ENCODE results near the gene SPAG6.
"Not testable (repeated sequence)": the region's sequence is repeated elsewhere in the genome, so short reads cannot be mapped to it uniquely, and the experiment has no call there.

The SPAG6 gene

DNA sequence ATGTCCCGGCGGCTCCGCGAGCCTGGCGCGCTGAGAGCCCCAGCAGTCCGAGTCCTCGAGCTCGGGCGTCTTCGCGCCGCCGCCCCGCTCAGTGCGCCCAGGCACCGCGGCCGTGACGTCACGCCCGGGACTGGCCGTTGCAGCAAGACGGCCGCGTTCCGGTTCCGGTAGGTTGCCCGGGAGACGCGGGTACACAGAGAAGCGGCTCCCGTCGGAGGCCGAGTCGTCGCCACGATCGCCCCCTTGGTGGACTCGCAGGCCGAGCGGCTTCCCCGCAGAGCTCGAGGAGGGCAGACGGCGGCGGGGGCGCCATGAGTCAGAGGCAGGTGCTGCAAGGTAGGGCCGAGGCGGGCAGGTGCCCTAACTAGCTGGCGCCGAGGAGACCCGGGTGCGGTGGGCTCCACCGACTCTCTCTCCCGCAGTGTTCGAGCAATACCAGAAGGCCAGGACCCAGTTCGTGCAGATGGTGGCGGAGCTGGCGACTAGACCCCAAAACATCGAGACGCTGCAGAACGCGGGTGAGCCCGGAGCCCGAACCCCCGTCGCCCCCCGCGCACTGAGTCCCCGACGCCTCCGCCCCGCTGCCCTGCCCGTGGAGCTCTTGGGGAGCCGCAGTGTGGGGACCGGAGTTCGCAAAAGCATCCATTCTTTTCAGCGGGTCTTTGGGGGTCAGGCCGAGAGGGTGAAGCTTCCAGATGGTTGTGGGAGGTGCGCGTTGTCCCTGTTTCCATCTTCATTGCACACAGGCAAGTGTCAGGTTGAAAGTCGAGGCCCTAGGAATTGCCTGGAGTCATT is at the start of gene SPAG6:
TSS of gene SPAG6 (plus strand) at position 196 of the 795 bp plus-strand sequence. CDS start at position 312, 116 bp downstream.
- no peak for DNase-seq (ENCODE audit: low read depth)

GRCh38 chr10:22301193-22301592 is 44.1 kb upstream of the SPAG6 start:
- no peak for DNase-seq (ENCODE audit: low read depth)

- DNase-seq (ENCODE audit: low read depth), result no peak
These were observed 41.8 kb upstream of the SPAG6 start for GRCh38 chr10:22303461-22303860.

GRCh38 chr10:22305721-22306120 is 39.6 kb upstream of the SPAG6 start:
- DNase-seq (ENCODE audit: low read depth), result no peak

DNA sequence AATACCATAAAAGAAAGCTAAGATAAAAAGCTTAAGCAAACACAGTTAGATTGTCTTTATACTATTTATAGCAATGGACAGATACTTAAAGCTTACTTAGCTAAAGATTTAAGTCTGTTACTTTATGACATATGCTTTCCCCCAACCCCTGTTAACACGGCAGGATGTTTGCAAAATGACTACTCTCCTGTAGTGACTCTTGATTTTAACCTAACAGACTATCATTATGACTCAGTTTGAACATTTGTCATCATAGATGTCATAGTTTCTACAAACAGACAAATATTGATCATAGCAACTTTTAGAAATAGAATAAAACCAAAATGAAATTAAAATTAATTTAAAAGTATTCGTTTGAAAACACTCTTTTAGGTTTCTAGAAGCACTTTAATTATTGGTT is 36.9 kb upstream of the SPAG6 start:
- DNase-seq (ENCODE audit: low read depth), result no peak

- DNase-seq (ENCODE audit: low read depth), result no peak
These were observed 35.9 kb upstream of the SPAG6 start for GRCh38 chr10:22309180-22310000.

- DNase-seq (ENCODE audit: low read depth), result not testable (repeated sequence)
These were observed 35.3 kb upstream of the SPAG6 start for GRCh38 chr10:22310012-22310411.

DNA sequence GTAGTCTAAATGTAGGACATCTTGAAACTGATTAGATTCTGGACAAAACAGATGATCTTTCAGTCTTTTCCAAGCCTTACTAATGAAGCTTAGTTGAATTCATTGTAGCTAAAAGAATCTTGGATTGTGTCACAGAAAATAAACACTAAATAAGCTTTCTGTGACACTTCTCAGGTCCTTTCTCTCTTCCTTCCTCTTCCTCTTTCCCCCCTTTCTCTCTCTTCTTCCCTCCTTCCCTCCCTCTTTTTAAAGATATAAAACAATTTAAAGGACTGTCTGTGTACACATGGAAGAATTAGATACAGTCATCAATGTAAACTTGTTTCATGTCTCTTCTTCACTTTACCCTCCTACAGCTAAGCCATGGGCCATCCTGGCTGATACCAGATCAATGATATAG is 34.4 kb upstream of the SPAG6 start:
- DNase-seq (ENCODE audit: low read depth), result no peak

DNA sequence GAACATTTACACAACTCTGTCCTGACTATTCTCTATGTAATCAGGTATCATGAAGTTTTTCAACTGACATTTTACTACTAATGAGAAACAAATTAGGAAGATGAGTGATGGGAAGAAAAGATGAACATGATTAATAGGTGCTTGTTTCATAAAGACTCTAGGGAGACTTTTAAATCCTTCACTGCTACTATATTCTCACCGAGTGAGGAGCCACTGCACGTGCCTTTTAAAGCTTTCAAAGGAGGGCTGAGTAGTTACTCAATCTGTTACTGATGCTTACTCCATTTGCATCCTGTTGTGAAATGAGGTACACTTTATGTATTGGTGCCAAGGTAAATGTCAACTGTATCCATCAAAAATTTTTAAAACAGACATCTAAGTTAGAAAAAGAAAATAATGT is 30.4 kb upstream of the SPAG6 start:
- DNase-seq (ENCODE audit: low read depth), result peak; percentile 15

DNA sequence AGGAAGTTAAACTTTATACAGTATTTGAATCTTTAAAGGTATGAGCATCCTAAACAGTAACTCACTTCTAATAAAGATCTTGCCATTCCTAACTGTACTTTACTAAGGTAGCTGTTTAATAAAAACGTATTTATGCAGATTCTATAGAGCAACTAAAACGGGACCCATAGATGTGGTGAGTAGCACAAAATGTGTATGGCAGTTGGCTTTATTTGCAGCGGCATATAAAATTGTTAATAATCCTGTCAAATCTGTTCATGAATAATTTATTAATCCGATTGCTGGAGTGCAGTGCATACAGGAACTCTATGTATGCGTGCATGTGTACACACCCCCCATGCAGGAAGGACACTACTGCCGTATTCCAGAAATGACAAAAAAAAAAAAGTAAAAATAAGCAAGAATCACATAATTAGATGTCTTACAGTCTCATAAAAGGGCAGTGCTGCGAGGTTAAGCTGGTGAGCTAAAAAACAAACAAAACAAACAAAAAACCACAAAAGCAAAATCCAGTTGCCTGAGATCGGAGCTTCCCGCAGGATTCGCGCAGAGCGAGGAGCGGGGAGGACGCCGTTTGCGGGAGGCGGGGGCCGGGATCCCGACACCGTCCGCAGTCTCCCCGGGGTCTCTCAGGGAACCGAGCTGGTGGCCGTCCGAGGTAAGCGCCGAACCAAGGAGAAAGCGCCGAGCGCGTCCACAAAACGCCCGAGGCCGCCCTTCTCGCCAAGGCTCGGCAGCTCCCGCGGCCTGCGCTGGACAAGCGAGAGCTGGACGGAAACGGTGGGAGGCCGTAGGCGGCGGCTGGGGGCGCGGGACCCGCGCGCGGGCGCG is 29.6 kb upstream of the SPAG6 start:
- no peak for DNase-seq (ENCODE audit: low read depth)

DNA sequence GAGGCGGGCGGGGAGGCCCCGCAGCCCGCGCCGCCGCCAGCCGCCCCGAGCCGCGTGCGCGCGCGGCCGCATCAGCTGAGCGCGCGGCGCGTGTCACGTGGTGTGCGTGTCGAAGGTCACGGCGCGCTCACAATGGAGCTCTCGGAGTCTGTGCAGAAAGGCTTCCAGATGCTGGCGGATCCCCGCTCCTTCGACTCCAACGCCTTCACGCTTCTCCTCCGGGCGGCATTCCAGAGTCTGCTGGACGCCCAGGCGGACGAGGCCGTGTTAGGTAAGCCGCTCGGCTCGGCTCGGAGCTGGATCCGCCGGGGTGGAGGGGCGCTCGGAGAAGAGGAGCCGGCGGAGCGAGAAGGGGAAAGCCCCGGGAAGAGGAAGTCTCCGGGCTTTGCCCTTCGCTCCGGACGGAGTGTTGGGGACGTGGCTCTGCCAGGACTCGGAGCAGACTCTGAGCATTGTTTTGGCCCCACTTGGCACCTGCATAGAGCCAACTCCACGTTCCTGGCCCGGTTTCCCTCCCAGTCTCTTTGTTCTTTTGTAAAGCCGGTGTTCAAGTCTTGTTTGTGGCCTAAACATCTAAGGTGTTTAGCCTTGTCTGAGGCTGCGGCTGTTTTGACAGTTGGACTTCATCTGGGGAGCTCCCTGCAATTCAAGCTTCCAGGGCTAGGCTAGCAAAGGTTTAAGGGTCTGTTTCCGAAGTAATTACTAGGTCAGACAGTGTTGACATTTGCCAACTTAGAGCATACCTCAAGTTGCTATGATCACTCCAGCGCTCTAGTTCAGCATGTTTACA is 28.8 kb upstream of the SPAG6 start, which contains the start of gene COMMD3:
TSS of gene COMMD3 (plus strand) at position 103 of the 790 bp plus-strand sequence. CDS start at position 133, 30 bp downstream.
- DNase-seq (ENCODE audit: low read depth), result peak; percentile 88

- DNase-seq (ENCODE audit: low read depth), result no peak
These were observed 28.3 kb upstream of the SPAG6 start for GRCh38 chr10:22317076-22317370.

GRCh38 chr10:22317771-22318565 is 27.3 kb upstream of the SPAG6 start:
- DNase-seq (ENCODE audit: low read depth), result no peak

DNA sequence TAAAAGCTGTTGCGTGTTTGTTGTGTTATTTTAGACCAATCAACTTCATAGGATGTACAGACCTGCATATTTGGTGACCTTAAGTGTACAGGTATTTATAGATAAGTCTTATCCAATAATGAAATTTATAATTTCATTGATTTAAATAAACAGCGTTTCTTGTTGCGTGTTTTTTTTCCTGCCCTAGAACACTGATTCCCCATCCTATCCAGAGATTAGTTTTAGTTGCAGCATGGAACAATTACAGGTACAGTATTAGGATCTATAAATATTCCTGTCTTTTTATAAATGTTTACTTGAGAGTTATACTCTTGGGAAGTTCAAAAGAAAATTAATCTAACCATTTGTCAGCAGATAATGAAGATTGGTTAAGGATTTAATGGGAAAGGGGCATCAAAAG is 26.5 kb upstream of the SPAG6 start:
- DNase-seq (ENCODE audit: low read depth), result no peak

DNA sequence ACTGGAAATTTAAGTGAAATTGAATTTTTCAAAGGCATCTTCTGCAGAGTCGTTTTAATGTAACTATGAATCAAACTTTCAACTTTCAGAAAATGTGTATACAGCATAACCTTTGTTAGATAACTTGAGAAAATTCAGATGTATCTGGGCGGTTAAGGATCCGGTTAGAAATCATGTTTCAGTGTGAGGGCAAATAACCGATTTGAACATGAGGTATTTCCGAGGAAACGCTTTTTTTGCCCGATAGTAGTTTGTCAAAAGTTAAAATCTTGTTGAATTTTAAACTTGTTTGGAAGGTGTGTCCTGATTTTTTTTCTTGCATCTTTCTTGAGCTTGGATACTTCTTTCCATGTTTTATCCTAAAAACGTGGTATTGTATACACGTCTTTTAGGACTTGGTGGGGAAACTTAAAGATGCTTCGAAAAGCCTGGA is 25.7 kb upstream of the SPAG6 start:
- DNase-seq (ENCODE audit: low read depth), result no peak

GRCh38 chr10:22319980-22320558 is 25.2 kb upstream of the SPAG6 start:
- no peak for DNase-seq (ENCODE audit: low read depth)

DNA sequence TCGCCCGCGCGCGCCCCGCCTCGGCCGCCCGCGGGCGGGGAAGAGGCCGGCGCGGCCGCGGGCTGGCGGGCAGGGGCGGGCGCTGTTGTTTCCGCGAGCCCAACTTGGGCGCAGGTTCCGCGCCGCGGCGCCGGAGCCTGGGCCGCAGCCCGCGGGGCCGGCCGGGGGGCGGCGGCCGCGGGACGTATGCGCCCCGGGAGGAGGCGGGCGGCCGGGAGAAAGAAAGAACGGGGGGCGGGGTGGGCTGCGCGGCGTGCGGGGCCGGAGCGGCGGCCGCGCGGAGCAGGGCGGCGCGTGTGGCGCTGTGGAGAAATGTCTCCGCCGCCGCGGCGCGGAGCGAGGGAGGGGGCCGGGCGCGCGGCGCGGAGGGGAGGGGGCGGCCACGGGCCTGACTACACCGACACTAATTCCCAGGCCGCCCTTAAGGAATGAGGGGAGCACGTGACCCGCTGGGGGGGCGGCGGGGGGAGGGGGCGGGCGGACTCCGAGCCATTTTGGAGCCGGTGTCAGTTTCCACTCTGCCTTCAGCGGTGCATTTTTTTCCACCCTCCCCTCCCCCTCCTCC is 24.6 kb upstream of the SPAG6 start, which contains the start of gene BMI1:
TSS of gene BMI1 (plus strand) at position 509 of the 565 bp plus-strand sequence. CDS start 5,351 bp downstream, outside the sequence.
- DNase-seq (ENCODE audit: low read depth), result peak; percentile 83

DNA sequence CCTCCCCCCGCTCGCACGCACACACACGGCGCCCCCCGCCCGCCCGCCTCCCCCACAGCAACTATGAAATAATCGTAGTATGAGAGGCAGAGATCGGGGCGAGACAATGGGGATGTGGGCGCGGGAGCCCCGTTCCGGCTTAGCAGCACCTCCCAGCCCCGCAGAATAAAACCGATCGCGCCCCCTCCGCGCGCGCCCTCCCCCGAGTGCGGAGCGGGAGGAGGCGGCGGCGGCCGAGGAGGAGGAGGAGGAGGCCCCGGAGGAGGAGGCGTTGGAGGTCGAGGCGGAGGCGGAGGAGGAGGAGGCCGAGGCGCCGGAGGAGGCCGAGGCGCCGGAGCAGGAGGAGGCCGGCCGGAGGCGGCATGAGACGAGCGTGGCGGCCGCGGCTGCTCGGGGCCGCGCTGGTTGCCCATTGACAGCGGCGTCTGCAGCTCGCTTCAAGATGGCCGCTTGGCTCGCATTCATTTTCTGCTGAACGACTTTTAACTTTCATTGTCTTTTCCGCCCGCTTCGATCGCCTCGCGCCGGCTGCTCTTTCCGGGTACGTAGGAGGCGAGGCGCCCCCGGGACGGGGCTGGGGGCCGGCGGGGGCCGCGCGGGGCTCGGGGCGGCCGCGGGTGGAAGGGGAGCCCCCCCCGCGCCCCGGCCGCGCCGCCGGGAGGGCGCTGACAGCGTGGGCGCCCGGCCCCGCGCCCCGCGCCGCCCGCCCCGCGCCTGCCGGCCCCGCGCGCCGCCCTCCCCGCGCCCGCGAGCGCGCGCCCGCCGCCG is 24.0 kb upstream of the SPAG6 start:
- DNase-seq (ENCODE audit: low read depth), result peak; percentile 77

Data from fibroblast of gingiva (primary cell).